Effector CD8-positive, alpha-beta T cell (primary cell): ENCODE results near the gene DUSP9.
"Not testable (repeated sequence)": the region's sequence is repeated elsewhere in the genome, so short reads cannot be mapped to it uniquely, and the experiment has no call there.

Experiments
- DNase-seq: peaks from one replicate; lab custom pipeline; 2025; lab: John Stamatoyannopoulos, UW

Gene DUSP9

DNA sequence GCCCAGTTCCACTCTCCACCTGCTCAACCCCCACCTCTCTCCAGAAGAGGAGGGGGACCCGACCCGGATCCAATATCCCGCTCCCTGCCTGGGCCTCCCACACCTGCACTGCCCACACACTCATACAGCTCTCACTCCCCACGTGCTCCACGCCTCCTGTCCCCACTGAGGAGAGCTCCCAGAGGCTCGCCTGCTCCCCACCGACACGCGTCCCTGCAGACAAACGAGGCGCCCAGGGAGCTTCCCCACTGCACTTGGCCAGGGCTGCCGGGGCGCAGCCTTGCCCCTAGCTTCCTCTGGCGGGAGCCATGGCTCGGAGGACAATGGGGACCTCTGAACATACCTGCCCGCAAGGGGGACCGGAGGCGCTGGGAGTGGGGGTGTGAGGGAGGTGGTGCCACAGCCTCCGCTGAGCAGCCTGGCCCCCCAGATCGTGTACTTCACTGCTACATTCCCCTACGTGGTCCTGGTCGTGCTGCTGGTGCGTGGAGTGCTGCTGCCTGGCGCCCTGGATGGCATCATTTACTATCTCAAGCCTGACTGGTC lies 45.7 kb downstream of the DUSP9 start:
- no peak for DNase-seq

DNA sequence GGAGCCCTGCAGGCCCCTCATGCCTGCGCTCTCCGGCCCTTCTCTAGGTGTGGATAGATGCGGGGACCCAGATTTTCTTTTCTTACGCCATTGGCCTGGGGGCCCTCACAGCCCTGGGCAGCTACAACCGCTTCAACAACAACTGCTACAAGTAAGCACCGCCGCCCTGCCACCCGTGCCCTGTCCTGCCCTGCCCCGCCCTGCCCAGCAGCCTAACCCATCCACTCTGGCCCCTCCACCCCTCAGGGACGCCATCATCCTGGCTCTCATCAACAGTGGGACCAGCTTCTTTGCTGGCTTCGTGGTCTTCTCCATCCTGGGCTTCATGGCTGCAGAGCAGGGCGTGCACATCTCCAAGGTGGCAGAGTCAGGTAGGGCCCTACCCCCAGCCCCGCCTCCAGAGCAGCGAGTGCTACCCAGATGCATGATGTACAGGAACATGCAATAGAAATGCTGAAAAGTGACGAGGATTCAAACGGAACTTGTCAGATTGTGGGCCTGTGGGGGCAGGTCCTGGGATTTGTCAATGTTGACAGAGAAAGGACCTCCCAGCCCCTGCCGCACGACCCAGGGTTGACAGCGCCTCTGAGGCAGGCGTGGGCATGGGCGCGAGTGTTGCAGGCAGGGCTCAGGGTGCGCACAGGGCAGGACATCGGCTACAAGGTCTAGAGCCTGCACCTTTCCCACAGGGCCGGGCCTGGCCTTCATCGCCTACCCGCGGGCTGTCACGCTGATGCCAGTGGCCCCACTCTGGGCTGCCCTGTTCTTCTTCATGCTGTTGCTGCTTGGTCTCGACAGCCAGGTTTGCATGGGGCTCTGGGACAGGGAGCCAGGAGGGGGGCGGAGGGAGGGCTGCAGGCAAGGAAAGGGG lies 46.4 kb downstream of the DUSP9 start:
- DNase-seq = no peak

DNA sequence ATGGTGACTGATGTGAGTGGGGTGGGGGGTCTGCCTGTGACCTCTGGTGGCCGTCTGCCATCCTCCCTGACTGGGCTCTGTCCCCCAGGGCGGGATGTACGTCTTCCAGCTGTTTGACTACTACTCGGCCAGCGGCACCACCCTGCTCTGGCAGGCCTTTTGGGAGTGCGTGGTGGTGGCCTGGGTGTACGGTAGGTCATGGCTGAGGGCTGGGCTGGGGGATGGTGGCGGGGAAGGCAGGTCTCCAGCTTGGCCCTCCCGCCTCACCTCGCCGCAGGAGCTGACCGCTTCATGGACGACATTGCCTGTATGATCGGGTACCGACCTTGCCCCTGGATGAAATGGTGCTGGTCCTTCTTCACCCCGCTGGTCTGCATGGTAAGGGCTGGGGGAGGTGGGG lies 47.3 kb downstream of the DUSP9 start:
- DNase-seq = not testable (repeated sequence)

DNA sequence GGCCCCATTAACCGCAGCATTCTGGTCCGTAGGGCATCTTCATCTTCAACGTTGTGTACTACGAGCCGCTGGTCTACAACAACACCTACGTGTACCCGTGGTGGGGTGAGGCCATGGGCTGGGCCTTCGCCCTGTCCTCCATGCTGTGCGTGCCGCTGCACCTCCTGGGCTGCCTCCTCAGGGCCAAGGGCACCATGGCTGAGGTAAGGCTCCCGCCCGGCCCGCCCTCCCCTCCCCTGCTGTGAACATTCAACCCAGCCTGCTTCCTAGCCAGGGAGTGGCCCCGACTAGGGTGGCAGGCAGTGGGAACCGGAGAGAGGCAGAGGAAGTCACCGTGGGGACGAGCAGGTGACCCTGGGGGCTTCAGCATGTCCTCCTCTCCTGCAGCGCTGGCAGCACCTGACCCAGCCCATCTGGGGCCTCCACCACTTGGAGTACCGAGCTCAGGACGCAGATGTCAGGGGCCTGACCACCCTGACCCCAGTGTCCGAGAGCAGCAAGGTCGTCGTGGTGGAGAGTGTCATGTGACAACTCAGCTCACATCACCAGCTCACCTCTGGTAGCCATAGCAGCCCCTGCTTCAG lies 47.8 kb downstream of the DUSP9 start:
- no peak for DNase-seq

DNA sequence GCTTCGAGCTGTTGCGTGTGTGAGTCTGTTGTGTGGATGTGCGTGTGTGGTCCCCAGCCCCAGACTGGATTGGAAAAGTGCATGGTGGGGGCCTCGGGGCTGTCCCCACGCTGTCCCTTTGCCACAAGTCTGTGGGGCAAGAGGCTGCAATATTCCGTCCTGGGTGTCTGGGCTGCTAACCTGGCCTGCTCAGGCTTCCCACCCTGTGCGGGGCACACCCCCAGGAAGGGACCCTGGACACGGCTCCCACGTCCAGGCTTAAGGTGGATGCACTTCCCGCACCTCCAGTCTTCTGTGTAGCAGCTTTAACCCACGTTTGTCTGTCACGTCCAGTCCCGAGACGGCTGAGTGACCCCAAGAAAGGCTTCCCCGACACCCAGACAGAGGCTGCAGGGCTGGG lies 49.1 kb downstream of the DUSP9 start:
- DNase-seq = no peak

DNA sequence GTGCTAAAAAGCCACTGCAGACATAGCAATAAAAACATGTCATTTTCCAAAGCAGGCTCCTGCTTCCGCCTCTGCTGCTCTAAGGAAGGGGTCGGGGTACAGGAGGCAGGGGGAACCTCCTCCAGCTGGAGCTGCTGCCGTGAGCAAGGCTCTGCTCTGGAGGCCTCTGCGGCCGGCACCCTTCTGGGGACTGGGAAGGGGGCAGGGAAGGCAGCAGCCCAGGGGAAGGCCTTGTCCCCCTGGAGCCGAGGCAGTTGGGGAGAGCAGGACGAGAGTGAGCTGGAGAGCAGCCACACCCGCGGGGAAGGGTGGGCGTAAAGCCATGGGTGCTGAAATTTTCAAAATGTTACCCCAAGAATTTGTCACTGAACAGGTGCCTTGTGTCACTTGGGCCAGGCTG lies 49.5 kb downstream of the DUSP9 start:
- DNase-seq = not testable (repeated sequence)

DNA sequence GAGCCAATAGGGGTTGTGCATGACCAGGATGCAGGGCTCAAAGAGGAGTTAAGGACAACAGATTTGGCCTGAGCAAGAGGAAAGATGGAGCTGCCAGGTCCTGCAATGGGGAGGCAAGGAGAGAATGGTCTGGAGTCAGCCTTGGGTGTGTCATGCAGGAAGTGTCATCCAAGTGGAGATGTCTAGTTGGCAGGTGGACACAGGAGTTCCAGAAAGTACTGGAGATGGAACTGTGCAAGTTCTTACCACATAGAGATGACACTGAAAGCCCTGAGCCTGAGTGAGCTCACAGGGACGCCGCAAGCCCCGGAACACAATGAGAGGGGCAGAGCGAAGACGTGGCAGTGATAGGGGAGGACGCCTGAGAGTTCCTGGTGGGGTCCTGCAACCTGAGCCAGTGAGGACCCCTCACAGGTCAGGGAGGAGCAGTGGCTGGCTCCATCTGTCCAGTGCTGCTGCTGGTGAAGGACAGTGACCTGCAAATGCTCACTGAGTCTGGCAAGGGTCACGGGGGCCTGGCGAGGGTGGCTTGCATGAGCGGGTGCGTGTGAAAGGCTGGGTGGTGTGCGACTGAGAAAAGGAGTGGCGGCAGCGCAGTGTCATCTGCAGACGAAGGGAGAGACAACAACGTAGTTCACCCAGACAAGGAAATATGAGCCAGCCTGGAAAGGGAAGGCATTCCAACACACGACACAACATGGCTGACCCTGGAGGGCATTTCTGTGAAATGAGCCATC lies 50.2 kb downstream of the DUSP9 start:
- DNase-seq = not testable (repeated sequence)

DNA sequence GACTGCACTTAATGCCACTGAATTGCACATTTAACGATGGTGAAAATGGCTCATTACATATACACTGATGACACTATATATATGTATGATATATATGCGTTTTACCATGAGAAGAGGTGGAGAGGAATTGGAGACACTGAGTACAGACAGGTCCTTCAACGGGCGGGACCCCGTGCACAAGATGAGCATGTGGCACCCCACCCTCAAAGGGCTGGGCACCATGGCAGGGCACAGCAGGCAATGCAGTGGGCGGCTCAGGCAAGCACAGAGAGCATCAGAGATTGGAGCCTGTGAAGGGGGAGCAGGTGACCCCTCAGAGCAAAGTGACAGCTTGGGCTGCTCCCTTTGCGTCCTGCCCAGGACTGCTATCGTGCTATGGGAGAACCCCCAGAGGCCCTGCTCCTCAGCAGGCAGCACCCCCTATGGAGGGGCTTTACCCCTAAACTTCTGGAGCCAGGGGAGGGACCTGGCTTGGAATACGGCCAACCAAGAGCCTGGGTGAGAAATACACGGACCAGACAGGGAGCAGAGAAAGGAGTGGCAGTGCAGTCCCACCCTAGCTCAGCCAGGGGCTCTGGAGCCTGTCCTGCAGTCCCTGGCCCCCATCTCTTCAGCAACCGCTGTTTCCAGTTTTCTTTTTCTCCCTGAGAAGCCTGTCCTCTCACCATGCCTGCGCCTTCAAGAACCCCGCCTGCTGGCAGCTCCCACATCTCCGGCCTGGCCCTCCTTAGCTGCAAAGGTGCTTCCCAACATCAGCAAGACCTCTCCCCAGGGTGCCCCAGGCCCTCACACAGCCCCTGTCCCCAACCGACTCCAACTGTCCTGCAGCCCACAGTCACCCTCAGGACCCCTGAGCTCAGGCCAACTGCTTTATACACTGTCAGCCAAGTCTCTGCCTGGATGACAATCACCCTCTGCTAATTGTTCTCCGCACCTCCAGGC lies 51.2 kb downstream of the DUSP9 start:
- DNase-seq = no peak

DNA sequence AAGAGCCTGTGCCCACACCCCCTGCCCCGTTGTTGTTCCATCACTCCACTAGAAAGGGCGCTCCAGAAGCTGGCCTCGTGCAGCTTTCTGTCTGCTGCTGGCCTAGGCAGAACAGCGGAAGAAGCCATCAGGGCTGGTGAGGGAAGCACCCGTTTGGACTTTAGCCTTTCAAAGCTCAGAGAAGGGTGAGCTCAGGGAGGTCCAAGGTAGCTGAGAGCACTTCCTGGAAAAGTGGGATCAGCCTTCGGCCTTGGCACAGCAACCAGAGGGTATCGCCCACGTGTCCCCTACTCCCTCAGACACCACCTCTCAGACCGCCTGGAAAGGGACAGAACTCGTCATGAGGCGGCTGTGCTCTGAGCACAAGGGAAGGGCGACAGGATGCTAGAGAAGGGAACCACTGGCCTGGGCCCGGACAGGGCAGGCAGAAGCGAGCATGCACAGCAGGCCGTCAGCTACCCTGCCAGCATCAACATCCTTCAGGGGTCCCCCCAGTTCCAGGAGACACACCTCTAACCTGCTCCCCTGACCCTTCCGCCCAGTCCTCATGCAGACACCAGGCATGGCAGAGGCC lies 52.3 kb downstream of the DUSP9 start:
- not testable (repeated sequence) for DNase-seq

DNA sequence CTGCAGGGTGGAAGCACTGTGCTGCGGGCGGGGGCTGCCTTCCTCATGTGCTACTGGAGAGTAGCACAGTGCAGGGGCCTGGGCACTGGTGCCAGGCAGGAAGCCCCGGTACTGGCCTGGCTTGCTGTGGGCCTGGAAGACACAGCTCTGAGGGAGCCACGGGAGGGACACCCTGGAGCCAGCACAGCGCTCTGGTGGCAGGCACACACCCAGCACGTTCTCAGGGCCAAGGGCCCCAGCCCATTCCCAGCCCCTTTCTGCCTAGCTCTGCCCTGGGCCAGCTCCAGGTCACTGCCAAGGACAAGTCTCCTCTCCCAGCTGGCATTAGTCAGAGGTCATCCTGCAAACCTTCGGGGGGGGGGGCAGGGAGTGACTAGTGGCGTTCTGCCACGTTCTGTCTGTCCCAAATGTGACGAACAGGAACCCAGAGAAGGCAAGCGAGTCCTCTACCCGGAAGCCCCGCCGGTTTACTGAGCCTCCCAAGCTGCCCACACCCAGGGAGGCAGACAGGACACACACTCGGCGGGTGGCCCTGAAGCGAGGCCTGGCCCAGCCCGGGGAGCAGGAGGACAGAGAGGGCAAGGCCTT lies 52.9 kb downstream of the DUSP9 start:
- not testable (repeated sequence) for DNase-seq

DNA sequence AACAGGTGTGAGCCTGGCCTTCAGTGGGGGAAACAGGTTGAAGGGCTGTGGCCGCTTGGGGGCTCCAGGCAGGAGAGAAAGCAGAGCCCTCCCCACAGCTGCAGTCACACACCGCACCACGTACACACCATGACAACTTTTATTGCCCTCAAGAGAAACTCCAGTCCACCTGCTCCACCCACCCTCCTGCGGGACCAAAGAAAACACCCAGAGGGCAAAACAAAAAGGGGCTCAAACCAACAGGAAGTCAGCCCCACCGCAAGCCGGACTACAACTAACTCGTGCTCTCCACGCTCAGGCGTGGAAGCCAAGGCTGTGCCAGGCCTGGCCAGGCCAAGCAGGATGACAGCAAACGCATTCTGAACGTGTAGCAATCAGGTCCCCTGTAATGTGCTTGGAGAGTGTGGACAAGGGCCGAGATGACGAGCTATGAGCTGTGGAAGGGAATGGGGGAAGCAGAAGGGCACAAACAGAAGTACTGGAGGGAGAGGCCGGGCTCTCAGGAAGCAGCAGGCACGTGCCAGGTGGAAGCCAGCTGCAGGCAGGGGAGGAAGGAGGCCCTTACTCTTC lies 53.5 kb downstream of the DUSP9 start:
- DNase-seq = no peak
